HCT116 (cell line): ENCODE measurements around the gene PAK1.

Experiments used
- EZH2 ChIP-seq: fragments of 200-600 bp; sonication (generic); IDR thresholded peaks from 2 replicates; pipeline ENCODE4 v1.6.1; 2017; ENCODE audit warnings: antibody characterized with exemption, mixed run types
- JUND ChIP-seq: IDR thresholded peaks from 2 replicates; pipeline ENCODE4 v1.6.1; 2012
- POLR2A ChIP-seq: IDR thresholded peaks from 2 replicates; pipeline ENCODE4 v1.7.0; 2011; ENCODE audit warnings: borderline replicate concordance; ENCODE audit not compliant: insufficient read depth, insufficient read length; ENCODE audit errors: extremely low read depth
- POLR2AphosphoS5 ChIP-seq: IDR thresholded peaks from 2 replicates; pipeline ENCODE4 v1.6.1; 2011; ENCODE audit warnings: mild to moderate bottlenecking, low read depth, low read length, moderate library complexity
- RAD21 ChIP-seq: IDR thresholded peaks from 2 replicates; pipeline ENCODE4 v1.6.1; 2012; ENCODE audit warnings: low read depth, mild to moderate bottlenecking
- SIN3A ChIP-seq: IDR thresholded peaks from 2 replicates; pipeline ENCODE4 v1.6.1; 2012; ENCODE audit warnings: low read depth
- SP1 ChIP-seq: IDR thresholded peaks from 2 replicates; pipeline ENCODE4 v1.6.1; 2012; ENCODE audit warnings: low read depth
- ZNF274 ChIP-seq: fragments of 200-500 bp; sonication (Bioruptor generic); IDR thresholded peaks from 2 replicates; pipeline ENCODE4 v1.6.1; 2014; ENCODE audit warnings: mild to moderate bottlenecking, low read depth, low read length, inconsistent platforms
- TF ChIP-seq, protein P1 (sequence below), 3 experiments: fragments of 200-600 bp in 1 of 3; sonication (generic) in 1 of 3; IDR thresholded peaks in 2 of 3; conservative IDR thresholded peaks in 1 of 3; 2 replicates each; pipeline ENCODE4 v1.5.1; 2012 to 2017; ENCODE audit warnings: low read depth in 2 of 3, low read length in 2 of 3, antibody characterized with exemption in 1 of 3, borderline replicate concordance in 1 of 3, control low read depth in 1 of 3, mild to moderate bottlenecking in 1 of 3, mixed read lengths in 1 of 3, mixed run types in 1 of 3, moderate library complexity in 1 of 3; ENCODE audit not compliant: insufficient read depth in 1 of 3
- TF ChIP-seq, protein P2 (sequence below): IDR thresholded peaks from 2 replicates; pipeline ENCODE4 v1.6.1; 2011; ENCODE audit warnings: mild to moderate bottlenecking, low read length, moderate library complexity; ENCODE audit not compliant: insufficient replicate concordance; ENCODE audit errors: extremely low read depth
- TF ChIP-seq, protein P3 (sequence below): IDR thresholded peaks from 2 replicates; pipeline ENCODE4 v1.6.1; 2012; ENCODE audit warnings: low read depth

DNA sequence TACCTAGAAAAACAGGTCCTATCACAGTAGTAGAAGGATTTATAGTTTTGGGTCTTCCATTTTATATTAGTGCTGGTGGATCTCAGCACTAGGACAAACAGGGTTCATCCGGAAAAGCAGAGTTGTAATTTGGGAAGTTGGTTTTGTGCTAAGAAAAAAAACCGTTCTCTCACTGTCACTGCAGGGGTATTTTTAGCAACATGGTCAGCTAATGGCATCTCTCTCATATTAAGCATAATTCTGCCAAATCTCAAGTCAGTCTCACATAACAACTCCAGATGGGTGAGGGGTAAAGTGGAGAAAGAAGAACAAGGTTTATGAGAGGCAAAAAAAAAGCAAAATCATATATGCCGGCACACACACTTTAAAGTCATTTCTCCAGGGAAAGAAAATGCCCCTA, 120.8 kb downstream of the PAK1 start:
- TF ChIP-seq ZNF274 (no peak), RAD21 (no peak), EZH2 (no peak), POLR2A (no peak), JUND (no peak), SP1 (no peak), POLR2AphosphoS5 (no peak), SIN3A (no peak)
- TF ChIP-seq, protein P1, sequence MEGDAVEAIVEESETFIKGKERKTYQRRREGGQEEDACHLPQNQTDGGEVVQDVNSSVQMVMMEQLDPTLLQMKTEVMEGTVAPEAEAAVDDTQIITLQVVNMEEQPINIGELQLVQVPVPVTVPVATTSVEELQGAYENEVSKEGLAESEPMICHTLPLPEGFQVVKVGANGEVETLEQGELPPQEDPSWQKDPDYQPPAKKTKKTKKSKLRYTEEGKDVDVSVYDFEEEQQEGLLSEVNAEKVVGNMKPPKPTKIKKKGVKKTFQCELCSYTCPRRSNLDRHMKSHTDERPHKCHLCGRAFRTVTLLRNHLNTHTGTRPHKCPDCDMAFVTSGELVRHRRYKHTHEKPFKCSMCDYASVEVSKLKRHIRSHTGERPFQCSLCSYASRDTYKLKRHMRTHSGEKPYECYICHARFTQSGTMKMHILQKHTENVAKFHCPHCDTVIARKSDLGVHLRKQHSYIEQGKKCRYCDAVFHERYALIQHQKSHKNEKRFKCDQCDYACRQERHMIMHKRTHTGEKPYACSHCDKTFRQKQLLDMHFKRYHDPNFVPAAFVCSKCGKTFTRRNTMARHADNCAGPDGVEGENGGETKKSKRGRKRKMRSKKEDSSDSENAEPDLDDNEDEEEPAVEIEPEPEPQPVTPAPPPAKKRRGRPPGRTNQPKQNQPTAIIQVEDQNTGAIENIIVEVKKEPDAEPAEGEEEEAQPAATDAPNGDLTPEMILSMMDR (IDR thresholded peaks at IDR 0.05 in 2 of 3, conservative IDR thresholded peaks at IDR 0.05 in 1 of 3; ENCODE audit: borderline replicate concordance in 1 of 3, insufficient read depth in 1 of 3, low read depth in 2 of 3, low read length in 2 of 3): no peak
- TF ChIP-seq, protein P2, sequence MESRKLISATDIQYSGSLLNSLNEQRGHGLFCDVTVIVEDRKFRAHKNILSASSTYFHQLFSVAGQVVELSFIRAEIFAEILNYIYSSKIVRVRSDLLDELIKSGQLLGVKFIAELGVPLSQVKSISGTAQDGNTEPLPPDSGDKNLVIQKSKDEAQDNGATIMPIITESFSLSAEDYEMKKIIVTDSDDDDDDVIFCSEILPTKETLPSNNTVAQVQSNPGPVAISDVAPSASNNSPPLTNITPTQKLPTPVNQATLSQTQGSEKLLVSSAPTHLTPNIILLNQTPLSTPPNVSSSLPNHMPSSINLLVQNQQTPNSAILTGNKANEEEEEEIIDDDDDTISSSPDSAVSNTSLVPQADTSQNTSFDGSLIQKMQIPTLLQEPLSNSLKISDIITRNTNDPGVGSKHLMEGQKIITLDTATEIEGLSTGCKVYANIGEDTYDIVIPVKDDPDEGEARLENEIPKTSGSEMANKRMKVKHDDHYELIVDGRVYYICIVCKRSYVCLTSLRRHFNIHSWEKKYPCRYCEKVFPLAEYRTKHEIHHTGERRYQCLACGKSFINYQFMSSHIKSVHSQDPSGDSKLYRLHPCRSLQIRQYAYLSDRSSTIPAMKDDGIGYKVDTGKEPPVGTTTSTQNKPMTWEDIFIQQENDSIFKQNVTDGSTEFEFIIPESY: no peak
- TF ChIP-seq, protein P3, sequence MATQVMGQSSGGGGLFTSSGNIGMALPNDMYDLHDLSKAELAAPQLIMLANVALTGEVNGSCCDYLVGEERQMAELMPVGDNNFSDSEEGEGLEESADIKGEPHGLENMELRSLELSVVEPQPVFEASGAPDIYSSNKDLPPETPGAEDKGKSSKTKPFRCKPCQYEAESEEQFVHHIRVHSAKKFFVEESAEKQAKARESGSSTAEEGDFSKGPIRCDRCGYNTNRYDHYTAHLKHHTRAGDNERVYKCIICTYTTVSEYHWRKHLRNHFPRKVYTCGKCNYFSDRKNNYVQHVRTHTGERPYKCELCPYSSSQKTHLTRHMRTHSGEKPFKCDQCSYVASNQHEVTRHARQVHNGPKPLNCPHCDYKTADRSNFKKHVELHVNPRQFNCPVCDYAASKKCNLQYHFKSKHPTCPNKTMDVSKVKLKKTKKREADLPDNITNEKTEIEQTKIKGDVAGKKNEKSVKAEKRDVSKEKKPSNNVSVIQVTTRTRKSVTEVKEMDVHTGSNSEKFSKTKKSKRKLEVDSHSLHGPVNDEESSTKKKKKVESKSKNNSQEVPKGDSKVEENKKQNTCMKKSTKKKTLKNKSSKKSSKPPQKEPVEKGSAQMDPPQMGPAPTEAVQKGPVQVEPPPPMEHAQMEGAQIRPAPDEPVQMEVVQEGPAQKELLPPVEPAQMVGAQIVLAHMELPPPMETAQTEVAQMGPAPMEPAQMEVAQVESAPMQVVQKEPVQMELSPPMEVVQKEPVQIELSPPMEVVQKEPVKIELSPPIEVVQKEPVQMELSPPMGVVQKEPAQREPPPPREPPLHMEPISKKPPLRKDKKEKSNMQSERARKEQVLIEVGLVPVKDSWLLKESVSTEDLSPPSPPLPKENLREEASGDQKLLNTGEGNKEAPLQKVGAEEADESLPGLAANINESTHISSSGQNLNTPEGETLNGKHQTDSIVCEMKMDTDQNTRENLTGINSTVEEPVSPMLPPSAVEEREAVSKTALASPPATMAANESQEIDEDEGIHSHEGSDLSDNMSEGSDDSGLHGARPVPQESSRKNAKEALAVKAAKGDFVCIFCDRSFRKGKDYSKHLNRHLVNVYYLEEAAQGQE: no peak
